Urinary bladder (tissue), 4 donors: ENCODE data around the gene UBE2E1. TPM values are rescaled to one million over a fixed set of nuclear protein-coding genes. Genes with fewer than 3 reads are reported as not detected.

Experiments used
- DNase-seq: peaks from one replicate; pipeline ENCODE4 v3.0.0-alpha.2; 2015; ENCODE audit errors: extremely low spot score
- H3K27ac ChIP-seq: one replicate; pipeline ENCODE4 v1.5.1; 2013; ENCODE audit warnings: low read depth, mild to moderate bottlenecking, moderate library complexity
- H3K36me3 ChIP-seq: one replicate; pipeline ENCODE4 v1.6.1; 2013; ENCODE audit warnings: mild to moderate bottlenecking, moderate library complexity; ENCODE audit not compliant: insufficient read depth
- H3K4me1 ChIP-seq: one replicate; pipeline ENCODE4 v1.6.1; 2013; ENCODE audit warnings: mild to moderate bottlenecking, moderate library complexity; ENCODE audit not compliant: insufficient read depth
- H3K4me3 ChIP-seq: one replicate; pipeline ENCODE4 v1.5.1; 2013; ENCODE audit warnings: low read depth, low read length
- WGBS: extraction: QIAGEN DNeasy Blood & Tissue Kit; methylation state at CpG from one replicate; pipeline ENCODE4 v1.1.7; 2013; 5-methylcytosine and 5-hydroxymethylcytosine counted together
- polyA plus RNA-seq: library from polyadenylated mRNA; stranded (reverse); fragments of 200-250 nt; gene quantifications from one replicate; pipeline ENCODE4 v1.2.3, GENCODE V29; 2013
- total RNA-seq: library from RNA; depleted of rRNA; stranded (reverse); fragments of >200 nt; gene quantifications from one replicate; pipeline ENCODE4 v1.2.3, GENCODE V29; 2014
- donor health status: healthy with polysubstance abuse.
- donor health status: healthy.

UBE2E1 gene
- total and polyA plus RNA-seq, 2 donors: 81.8 to 122 TPM

- H3K27ac ChIP-seq: no peak overlapping the region
- no peak for DNase-seq
- no peak overlapping the region for H3K4me3 ChIP-seq
- no peaks in the 10 kb centered on the region for H3K4me1 ChIP-seq
- WGBS: 80% methylated on average over 2 of the region's 2 CpGs
- H3K36me3 ChIP-seq: no peaks in the 10 kb centered on the region
These were observed 27.3 kb upstream of the UBE2E1 start for GRCh38 chr3:23778446-23778845.

DNA sequence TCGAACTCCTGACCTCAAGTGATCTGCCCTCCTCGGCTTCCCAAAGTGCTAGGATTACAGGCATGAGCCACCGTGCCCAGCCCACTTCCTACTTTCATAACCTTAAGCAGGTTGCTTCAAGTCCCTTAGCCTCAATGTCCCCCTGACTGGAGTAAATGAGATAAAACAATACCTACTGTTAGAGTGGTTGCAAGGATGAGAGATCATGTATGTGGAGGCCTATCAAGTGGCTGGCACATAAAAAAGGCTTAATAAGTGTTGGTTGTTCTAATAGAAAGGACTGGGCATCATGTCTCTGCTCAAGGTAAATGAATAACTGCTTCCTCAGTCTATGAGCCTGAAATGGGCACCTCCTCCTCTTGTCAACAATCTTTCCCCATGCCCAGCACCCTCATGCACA lies 25.9 kb upstream of the UBE2E1 start:
- Histone ChIP-seq H3K36me3 (no peaks in the 10 kb centered on the region), H3K4me3 (no peak overlapping the region), H3K27ac (no peak overlapping the region), H3K4me1 (no peaks in the 10 kb centered on the region)
- WGBS: 91% methylated on average over 3 of the region's 3 CpGs
- DNase-seq: no peak

GRCh38 chr3:23781051-23781450 lies 24.7 kb upstream of the UBE2E1 start:
- H3K4me1 ChIP-seq: no peaks in the 10 kb centered on the region
- DNase-seq: no peak
- H3K36me3 ChIP-seq: no peaks in the 10 kb centered on the region
- no peak overlapping the region for H3K4me3 ChIP-seq
- H3K27ac ChIP-seq: no peak overlapping the region
- 52% methylated on average over 1 of the region's 1 CpG for WGBS

DNA sequence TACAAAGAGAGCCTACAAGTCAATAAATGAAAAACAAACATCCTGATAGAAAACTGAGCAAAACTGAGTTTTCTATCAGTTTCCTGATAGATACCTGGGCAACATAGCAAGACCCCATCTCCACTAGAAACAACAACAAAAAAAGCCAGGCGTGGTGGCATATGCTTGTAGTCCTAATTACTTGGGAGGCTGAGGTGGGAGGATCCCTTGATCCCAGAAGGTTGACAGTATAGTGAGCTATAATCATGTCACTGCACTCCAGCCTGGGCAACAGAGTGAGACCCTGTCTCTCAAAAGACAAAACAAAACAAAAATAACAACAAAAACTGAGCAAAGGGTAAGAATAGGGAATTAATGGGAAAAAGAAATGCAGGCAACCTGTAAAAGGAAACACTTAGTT lies 23.9 kb upstream of the UBE2E1 start:
- Histone ChIP-seq H3K27ac (no peak overlapping the region), H3K4me3 (no peak overlapping the region), H3K36me3 (no peaks in the 10 kb centered on the region), H3K4me1 (no peaks in the 10 kb centered on the region)
- 98% methylated on average over 1 of the region's 1 CpG for WGBS
- no peak for DNase-seq

DNA sequence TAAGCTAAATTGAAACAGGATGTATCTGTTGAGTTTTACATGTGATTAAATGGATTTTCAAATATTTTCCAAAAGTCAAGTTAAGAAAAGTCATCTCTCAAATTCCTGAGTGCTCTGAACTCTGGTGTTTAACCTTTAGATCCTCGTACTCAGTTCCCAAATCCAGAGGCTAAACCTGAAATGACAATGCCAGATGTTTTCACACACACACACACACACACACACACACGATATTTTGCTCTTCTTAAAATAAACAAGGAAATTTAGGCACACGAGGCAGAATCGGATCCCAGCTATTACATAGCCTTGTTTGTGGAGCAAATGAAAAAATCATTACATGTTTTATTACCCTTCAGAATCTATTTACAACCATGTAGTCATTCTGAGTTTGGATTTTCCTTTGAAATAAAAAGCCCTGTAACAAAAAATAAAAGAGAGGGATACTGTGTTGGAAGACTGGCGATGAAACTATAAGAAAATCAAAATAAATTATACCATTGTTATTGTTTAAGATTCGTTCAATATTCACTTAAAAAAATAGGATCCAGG lies 20.6 kb upstream of the UBE2E1 start:
- no peak for DNase-seq
- Histone ChIP-seq H3K4me3 (no peak overlapping the region), H3K4me1 (no peaks in the 10 kb centered on the region), H3K27ac (no peak overlapping the region), H3K36me3 (no peaks in the 10 kb centered on the region)
- whole genome bisulfite sequencing: 39% methylated on average over 6 of the region's 6 CpGs

DNA sequence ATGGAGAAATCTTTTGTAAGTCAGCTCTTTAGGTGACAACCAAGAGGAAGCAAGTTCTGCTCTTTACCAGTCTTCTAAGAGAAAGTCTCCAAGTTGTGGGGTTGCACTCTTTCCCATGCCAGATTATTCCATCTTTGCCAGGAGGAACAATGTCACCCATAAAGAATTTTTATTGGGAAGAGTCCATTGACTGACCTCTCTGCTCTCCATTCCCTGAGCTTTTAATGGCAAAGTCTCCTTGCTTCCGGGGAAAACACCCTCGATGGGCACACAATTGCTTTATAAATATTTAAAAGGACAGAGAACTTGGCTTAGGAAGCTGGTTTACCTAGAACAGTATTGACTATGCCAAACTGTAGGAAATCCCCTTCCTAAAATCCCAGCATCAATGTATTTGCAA lies 19.9 kb upstream of the UBE2E1 start:
- Histone ChIP-seq H3K27ac (no peak overlapping the region), H3K4me1 (no peaks in the 10 kb centered on the region), H3K36me3 (no peaks in the 10 kb centered on the region), H3K4me3 (no peak overlapping the region)
- WGBS: 56% methylated on average over 2 of the region's 2 CpGs
- DNase-seq: no peak

- no peak overlapping the region for H3K27ac ChIP-seq
- WGBS: 96% methylated on average over 2 of the region's 2 CpGs
- H3K4me3 ChIP-seq: no peak overlapping the region
- no peaks in the 10 kb centered on the region for H3K36me3 ChIP-seq
- no peak for DNase-seq
- no peaks in the 10 kb centered on the region for H3K4me1 ChIP-seq
These were observed 14.1 kb upstream of the UBE2E1 start for GRCh38 chr3:23791678-23792077.

- no peak for DNase-seq
- WGBS: 93% methylated on average over 4 of the region's 4 CpGs
- H3K36me3 ChIP-seq: no peaks in the 10 kb centered on the region
These were observed 12.1 kb upstream of the UBE2E1 start for GRCh38 chr3:23793528-23794134.

GRCh38 chr3:23795096-23795495 lies 10.7 kb upstream of the UBE2E1 start:
- DNase-seq: no peak
- no peak overlapping the region for H3K4me3 ChIP-seq
- no peak overlapping the region for H3K27ac ChIP-seq
- no peaks in the 10 kb centered on the region for H3K36me3 ChIP-seq
- no peaks in the 10 kb centered on the region for H3K4me1 ChIP-seq

More at GRCh38 chr3:23793528-23794134, 12.1 kb upstream of the UBE2E1 start:
- Histone ChIP-seq H3K27ac (no peak overlapping the region), H3K4me1 (no peaks in the 10 kb centered on the region), H3K4me3 (no peak overlapping the region)

- H3K27ac ChIP-seq: no peak overlapping the region
- no peak overlapping the region for H3K4me3 ChIP-seq
- no peak for DNase-seq
- H3K4me1 ChIP-seq: no peaks in the 10 kb centered on the region
- WGBS: 84% methylated on average over 2 of the region's 2 CpGs
- H3K36me3 ChIP-seq: no peaks in the 10 kb centered on the region
These were observed 9.2 kb upstream of the UBE2E1 start for GRCh38 chr3:23796518-23796917.

DNA sequence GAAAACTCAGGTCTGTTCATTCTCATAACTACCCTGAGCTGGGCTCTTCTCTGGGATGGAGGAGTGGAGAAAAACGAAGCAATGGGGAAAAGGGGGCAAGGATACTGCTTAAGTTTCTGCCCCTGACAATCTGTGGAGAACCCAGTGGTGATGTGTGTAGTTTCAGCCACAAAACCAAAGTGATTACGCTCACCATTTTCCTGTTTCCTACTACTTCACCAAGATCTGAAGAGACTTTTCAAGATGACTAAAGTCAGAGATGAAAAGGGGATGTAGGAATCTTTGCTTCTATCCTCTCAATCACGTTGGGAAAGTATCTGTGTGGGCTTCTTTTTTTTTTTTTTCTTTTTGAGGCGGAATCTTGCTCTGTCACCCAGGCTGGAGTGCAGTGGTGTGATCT lies 8.3 kb upstream of the UBE2E1 start:
- H3K27ac ChIP-seq: no peak overlapping the region
- H3K4me1 ChIP-seq: no peaks in the 10 kb centered on the region
- 84% methylated on average over 4 of the region's 4 CpGs for WGBS
- DNase-seq: no peak
- no peak overlapping the region for H3K4me3 ChIP-seq
- H3K36me3 ChIP-seq: no peaks in the 10 kb centered on the region

DNA sequence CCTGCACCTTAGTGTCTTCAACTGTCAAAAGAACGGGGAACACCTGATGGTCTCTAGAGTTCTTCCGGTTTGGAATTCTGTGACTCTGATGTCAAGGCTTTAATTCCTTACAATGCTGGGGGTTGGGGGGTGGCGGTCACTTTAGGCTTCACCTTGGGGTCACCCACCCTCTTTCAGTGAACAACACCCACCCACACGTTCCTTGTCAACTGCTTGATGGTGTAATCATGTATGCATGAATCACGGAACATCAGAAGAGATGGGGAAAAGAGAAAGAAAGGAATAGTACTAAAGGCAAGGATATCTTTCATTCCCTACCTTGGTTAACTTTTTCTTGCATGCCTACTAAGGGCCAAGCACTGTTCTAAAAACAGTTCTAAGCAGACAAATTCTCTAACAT lies 7.3 kb upstream of the UBE2E1 start:
- WGBS: 90% methylated on average over 5 of the region's 5 CpGs
- Histone ChIP-seq H3K36me3 (no peaks in the 10 kb centered on the region), H3K27ac (no peak overlapping the region), H3K4me1 (no peaks in the 10 kb centered on the region), H3K4me3 (no peak overlapping the region)
- no peak for DNase-seq

GRCh38 chr3:23798876-23799275 lies 6.9 kb upstream of the UBE2E1 start:
- Histone ChIP-seq H3K36me3 (no peaks in the 10 kb centered on the region), H3K4me3 (no peak overlapping the region), H3K27ac (no peak overlapping the region), H3K4me1 (no peaks in the 10 kb centered on the region)
- WGBS: 81% methylated on average over 3 of the region's 3 CpGs
- no peak for DNase-seq

- H3K4me3 ChIP-seq: no peak overlapping the region
- H3K27ac ChIP-seq: no peak overlapping the region
- DNase-seq: no peak
- no peaks in the 10 kb centered on the region for H3K4me1 ChIP-seq
- no peaks in the 10 kb centered on the region for H3K36me3 ChIP-seq
- 63% methylated on average over 3 of the region's 3 CpGs for WGBS
These were observed 5.0 kb upstream of the UBE2E1 start for GRCh38 chr3:23800731-23801130.
